Right ventricle myocardium inferior (tissue), 1 donor: ENCODE data around the gene USP24. TPM values are rescaled to one million over a fixed set of nuclear protein-coding genes. Genes with fewer than 3 reads are reported as not detected.

Experiments used
- ATAC-seq: fragments of 200-7000 bp; cut with Tn5 transposase; one replicate; pipeline ENCODE4 v1.9.1; 2020; ENCODE audit warnings: mild to moderate bottlenecking, moderate library complexity
- DNase-seq: peaks from one replicate; pipeline ENCODE4 v3.0.0; 2021; ENCODE audit errors: missing footprints
- intact Hi-C: fragments of 100-400 bp; cut with DNase I; formaldehyde crosslinking; loops from one replicate; pipeline ENCODE4 v1.11.0; 2022
- long read RNA-seq: library from polyadenylated mRNA; unstranded; transcript quantifications from one replicate; pipeline ENCODE4 v2.0.0, GENCODE V29; 2021
- total RNA-seq: library from RNA; stranded (reverse); fragmentation: NEBNext Ultra II Directional; extraction: Animal tissue kit (Norgen Biotek cat#: 25700); gene quantifications from one replicate; pipeline ENCODE4 v1.2.1, GENCODE V29; 2021
- donor health status: DM: no; HTN: yes; CAD: no; lungs with severe emphysema.

The USP24 gene, protein sequence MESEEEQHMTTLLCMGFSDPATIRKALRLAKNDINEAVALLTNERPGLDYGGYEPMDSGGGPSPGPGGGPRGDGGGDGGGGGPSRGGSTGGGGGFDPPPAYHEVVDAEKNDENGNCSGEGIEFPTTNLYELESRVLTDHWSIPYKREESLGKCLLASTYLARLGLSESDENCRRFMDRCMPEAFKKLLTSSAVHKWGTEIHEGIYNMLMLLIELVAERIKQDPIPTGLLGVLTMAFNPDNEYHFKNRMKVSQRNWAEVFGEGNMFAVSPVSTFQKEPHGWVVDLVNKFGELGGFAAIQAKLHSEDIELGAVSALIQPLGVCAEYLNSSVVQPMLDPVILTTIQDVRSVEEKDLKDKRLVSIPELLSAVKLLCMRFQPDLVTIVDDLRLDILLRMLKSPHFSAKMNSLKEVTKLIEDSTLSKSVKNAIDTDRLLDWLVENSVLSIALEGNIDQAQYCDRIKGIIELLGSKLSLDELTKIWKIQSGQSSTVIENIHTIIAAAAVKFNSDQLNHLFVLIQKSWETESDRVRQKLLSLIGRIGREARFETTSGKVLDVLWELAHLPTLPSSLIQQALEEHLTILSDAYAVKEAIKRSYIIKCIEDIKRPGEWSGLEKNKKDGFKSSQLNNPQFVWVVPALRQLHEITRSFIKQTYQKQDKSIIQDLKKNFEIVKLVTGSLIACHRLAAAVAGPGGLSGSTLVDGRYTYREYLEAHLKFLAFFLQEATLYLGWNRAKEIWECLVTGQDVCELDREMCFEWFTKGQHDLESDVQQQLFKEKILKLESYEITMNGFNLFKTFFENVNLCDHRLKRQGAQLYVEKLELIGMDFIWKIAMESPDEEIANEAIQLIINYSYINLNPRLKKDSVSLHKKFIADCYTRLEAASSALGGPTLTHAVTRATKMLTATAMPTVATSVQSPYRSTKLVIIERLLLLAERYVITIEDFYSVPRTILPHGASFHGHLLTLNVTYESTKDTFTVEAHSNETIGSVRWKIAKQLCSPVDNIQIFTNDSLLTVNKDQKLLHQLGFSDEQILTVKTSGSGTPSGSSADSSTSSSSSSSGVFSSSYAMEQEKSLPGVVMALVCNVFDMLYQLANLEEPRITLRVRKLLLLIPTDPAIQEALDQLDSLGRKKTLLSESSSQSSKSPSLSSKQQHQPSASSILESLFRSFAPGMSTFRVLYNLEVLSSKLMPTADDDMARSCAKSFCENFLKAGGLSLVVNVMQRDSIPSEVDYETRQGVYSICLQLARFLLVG (N-terminal part only)
- 34.5 TPM for total RNA-seq
- long read RNA-seq, full-length matches to known transcripts = 1 of 4 reads
- long read RNA-seq, partial matches to known transcripts = 3 of 4 reads
- long read RNA-seq, other reads (novel, unspliced or antisense) = 0 of 4 reads

DNA sequence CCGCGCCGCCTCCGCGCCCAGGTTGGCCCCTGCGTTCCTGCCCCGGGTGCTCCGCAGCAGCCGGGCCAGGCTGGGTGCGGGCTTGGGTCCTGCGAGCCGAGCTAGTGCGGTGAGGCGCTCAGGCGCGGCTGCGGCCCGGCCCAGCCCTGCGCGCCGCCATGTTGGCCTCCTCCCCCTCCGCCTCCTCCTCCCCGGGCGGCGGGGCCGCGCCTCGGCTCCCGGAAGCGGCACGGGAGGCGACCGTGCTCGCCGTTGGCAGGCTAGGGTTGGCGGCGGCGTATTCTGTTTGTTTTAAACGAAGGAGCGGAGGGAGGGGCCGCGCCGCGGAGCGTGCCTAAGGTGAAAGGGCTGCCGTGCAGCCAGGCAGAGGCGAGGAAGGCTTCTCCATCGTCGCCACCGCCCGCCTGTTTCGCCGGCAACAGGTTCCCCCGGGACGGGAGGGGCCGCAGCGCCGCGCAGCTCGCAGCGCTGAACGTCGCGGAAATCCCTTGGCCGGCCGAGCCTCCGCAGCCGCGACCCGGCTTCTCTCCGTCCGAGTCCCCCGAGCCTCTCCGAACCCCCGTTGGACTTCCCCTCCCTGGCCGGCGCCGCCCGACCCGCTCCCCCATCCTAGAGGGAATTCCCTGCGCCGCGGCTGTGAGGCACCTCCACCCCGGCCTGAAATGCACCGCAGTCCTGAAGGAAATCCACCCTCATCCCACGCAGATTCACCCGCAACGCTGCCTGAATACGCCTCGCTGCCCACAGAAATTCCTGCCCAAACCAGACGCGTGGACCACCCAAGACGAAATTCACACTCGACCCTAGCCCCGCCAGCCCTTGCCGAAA is at the start of gene USP24:
Gene USP24, minus strand, starts transcription at position 171 of the 828 bp plus-strand sequence. CDS start 251 bp downstream, outside the sequence.
- peak; percentile 94 for DNase-seq
- intact Hi-C loops = loop anchor here (5.0 kb wide), 1 partner anchor 73 kb away; no protein-coding TSS in a partner anchor
- peak; percentile 93 for ATAC-seq

DNA sequence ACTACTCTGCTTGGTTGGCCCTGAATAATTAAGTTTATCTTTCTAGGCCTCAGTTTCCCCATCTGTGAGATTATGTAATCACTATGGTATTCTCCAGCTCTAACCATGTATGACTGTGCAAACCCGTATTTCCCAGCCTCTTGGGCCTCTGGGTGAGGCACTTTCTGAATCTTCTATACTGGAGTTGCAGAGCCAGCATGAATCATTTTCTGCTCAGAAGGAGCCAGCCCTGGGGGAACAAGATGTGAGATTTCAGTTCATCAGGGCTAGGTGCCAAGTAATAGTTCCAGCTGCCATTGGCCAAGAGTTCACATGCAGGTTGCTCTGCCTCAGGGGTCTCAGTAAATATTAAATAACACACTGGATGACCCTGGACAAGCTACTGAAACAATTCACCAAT is 47.7 kb upstream of the USP24 start:
- ATAC-seq = no peak
- intact Hi-C loops = no loop called here

DNA sequence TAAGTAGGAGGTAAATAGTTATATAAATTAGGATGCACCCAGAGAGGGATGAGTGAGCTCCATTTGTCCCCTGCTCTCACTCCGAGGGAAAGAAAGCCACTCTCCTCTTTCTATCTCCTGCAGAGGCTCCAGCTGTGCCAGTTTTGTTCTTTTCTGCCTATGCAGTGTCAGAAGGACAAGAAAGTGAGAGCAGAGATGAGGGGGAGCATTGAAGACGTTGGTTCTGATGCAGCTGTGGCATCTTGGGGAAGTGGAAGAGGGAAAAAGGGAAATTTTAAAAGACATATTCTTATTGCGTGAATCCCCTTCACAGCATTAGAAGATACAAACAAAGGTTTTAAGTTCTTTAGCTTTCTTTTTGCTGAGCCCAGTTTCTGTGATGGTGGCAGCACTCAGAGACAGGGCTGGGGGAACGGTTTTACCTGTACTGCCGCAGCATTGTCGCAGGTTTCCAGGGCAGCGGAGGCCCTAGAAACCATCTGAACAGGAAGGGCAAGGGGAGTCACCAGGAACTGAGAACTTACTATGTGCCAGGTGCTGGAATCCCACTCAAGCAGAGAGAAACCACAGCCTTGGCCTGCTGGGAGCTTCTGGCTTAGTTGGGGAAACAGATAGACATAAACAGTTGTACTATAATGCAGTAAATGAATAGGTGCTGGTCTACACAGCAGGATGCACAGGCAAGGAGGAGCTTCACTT is 44.9 kb upstream of the USP24 start:
- ATAC-seq = no peak
- DNase-seq = no peak

More for the DNA sequence above, 47.7 kb upstream of the USP24 start:
- no peak for DNase-seq

DNA sequence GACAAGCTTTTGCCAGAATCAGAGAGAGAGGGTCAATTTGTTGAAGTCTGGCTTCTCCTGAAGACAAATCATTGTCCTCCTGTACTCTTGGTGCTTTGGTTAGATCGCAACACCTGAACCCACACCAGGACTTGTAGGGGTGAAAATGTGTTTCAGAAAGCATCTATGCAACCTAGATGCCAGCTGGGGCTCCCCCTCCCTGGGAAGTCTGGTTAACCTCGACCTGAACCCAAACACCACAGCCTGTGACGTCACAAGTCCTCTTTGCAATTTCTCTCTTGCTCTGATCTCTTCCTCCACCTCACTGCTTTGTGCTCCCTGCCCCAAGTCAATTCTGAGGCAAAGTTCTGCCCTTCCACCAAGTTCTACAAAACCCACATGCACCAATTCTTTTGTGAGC is 42.8 kb upstream of the USP24 start:
- intact Hi-C loops = no loop called here
- ATAC-seq = no peak
- DNase-seq = no peak

More for the DNA sequence above, 44.9 kb upstream of the USP24 start:
- intact Hi-C loops = no loop called here

DNA sequence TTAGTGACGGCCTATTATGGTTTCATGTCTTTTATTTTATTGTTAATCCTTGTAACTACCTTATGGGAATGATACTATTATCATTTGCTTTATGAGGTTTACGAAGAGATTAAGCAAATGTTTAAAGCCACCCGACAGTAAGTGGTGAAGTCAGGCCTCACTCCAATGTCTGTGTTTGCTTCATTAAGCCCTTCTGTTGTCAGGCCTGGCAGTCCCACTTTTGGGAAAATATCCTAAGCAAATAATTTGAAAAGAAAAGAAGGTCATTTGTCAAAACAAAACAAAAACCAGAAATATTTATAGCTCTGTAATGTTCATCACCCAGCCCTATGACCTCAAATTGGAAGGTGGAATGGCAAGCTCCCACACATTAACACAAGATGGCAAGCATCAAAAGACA is 40.7 kb upstream of the USP24 start:
- DNase-seq = no peak
- no peak for ATAC-seq
- intact Hi-C loops = no loop called here

DNA sequence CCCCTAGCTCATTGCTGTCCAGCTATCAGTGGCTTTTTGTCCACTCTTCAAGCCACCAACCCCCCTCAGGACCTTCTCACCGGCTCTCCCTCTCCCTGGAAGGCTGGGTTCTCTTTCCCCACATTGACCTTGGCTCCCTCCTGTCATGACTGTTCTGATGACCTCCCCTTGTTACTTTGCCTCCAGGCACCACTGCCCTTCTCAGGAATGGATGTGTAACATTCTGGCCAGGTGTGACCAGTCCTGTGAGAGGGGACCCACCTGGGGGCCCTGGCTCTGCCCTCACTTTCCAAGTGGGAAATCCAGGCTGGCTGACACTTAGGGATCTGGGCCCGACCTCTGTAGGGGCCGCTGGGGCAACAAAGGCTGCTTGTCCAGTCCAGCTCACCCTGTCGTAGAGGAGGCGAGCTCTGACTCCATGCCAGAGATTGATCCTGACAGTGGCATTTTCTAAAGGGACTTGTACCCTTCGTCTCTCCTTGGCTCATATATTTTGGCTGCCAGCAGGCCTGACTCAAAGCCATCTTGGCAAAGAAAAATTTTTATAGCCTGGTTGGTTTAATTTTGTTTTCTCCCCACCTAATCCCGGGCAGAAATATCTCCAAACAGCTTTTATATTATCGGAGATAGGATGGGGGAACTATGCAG is 37.9 kb upstream of the USP24 start:
- no peak for ATAC-seq
- DNase-seq = no peak
- intact Hi-C loops = loop anchor here (5.0 kb wide), 1 partner anchor 41 kb away; no protein-coding TSS in a partner anchor

DNA sequence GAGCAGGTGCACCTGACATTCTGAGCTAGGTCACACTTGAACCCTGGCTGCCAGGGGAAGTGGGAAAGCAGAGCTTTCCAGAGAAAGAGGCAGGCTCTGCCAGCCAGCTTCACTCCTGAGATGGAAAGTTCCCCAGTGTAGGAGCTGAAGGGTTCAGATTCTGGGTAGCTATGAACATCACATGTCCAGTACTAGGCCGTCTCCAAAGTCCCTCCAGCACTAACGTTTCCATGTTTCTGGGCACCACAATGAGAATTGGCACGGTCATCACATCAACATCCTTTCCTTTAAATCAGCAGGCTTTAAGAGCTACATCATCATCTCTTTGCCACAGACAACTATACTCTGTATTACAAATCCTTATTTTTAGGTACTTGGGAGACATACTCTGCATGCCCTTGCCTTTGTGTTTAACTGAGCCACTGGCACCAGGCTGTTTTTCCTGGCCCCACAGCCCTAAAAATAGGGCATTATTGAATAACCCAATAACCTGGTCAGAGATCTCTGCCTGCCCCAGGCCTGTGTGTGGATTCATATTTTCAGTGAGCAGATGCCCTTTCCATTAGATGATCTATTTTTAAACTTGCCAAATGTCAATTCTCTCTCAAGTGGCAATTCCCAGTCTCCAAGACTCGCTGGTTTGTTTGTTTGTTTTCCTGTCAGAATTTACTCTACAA is 35.4 kb upstream of the USP24 start:
- intact Hi-C loops = loop anchor here (5.0 kb wide), 1 partner anchor 38 kb away; no protein-coding TSS in a partner anchor
- ATAC-seq = peak; percentile 61
- DNase-seq = no peak

DNA sequence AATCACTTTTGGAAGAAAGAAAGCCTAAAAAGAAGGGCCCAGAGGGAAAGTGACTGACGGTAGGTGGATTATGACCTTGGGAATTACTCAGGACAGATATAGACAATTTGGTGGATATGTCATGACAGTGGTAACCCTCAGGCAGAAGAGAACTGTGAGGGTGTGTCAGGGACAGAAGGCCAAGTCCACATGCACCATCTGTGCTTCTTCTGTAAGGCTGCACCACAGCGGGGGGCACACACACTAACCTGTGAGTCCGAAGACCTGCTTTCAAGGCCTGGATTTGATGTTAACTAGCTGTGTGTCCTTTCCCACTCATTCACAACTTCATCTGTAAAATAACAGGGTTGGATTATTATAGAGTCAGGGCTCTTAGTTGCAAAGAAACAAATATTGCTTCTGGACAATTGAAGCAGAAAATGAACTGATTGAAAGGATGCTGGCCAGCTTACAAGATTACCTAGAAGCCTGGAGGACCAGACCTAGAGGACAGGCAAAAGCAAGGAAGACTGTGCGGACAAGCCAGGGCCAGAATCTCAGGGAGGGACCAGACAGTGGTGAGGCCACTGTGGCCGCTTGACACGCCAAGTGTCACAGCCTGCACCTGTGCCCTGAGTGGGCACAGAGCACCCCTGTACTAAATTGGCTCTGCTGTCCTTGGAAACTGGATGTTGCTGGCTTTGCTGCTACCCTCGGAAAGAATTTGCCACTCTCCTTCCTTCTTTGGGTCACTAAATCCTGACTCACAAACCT is 34.7 kb upstream of the USP24 start:
- no peak for ATAC-seq
- DNase-seq = no peak
- intact Hi-C loops = loop anchor here (5.0 kb wide), 1 partner anchor 38 kb away; no protein-coding TSS in a partner anchor

DNA sequence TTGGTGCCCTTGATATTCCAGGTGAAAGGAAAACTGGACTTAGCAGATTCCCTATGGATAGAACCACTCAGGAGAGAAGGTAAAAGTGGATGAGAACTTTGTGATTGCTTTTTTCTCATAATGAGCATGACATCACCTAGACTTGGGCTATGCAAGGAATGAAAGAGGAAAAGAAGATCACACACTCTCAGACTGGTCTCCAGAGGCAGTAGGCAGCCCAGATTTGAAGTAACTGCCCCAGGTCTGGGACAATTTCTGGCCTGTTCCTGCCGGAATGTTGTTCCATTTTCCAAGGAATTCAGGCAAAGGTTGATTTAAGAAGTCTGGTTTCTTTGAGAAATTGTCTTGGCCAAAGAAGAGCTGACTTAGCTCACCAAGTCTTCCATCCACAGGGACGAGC is 31.7 kb upstream of the USP24 start:
- no peak for ATAC-seq
- DNase-seq = no peak
- intact Hi-C loops = no loop called here

DNA sequence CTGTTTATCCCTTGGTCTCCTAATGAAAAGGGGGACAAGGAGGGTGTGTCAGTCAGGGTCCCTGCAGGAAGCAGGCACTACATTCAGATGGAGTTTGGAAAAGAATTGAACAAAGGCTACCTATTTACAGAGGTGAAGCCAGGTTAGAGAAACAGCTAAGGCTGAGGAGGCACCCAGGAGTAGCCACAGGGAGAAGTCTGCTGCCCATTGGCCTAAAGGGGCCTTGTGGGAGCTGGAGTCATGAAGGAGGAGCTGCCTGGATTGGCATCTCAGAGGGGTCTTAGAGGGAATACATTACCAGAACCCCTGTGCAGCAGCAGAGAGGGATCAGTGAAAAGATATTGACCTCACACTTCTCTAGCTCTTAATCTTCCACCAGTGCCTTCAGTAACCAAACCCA is 31.2 kb upstream of the USP24 start:
- no peak for DNase-seq
- ATAC-seq = no peak
- intact Hi-C loops = no loop called here

DNA sequence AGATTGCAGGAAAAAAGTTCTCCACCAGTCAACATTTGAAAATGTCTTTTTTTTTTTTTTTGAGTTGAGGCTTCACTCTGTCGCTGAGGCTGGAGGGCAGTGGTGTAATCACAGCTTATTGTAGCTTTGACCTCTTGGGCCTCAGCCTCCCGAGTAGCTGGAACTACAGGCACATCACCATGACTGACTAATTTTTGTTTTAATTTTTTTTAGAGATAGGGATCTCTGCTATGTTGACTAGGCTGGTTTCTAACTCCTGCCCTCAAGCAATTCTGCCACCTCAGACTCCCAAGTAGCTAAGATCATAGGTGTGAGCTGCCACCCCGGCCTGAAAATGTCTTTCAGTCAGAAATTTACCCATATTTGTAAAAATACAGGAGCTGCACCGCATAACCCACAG is 30.6 kb upstream of the USP24 start:
- intact Hi-C loops = no loop called here
- DNase-seq = no peak
- no peak for ATAC-seq

DNA sequence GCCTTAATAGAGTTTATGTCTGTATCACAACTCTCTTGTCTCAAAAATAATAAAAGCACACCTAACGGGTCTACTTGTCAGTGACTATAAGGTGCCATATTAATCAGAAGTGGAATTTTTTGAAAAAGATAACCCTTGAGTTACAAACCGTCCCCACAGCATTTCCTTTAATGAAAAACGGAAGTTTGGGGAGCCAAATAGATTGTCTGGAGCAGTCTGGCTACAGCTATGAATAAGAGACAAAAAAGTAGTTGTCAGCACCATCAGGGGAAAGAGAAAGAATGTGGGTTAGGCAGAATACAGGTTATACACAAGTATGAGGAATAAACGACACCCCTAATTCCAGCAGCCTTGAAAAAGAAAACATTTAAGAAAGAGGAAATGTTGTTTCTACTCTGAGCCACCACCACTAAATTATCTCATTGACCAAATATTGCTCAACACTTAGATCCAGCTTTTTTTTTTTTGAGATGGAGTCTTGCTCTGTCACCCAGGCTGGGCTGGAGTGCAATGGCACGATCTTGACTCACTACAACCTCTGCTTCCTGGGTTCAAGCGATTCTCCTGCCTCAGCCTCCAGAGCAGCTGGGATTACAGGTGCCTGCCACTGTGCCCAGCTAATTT is 29.4 kb upstream of the USP24 start:
- ATAC-seq (peak; percentile 72), DNase-seq (no peak)
- intact Hi-C loops = no loop called here

DNA sequence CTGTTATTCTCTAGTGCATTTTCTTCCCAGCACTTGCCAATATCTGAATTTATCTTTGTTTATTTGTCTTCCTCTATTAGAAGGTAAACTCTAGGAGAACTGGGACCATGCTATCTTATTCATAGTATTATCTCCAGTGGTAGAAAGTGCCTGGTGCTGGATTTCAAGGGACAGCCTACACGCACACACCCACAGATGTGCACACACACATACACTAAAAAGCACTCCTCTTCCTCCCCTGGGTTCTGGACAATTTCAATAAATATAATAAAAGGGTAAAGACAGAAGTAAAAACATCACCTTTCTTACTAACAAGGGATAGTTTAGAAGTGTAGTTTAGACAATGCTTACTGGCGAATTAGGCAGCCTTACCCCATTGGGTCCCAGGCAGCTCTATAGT is 28.5 kb upstream of the USP24 start:
- DNase-seq (no peak), ATAC-seq (no peak)
- intact Hi-C loops = no loop called here

DNA sequence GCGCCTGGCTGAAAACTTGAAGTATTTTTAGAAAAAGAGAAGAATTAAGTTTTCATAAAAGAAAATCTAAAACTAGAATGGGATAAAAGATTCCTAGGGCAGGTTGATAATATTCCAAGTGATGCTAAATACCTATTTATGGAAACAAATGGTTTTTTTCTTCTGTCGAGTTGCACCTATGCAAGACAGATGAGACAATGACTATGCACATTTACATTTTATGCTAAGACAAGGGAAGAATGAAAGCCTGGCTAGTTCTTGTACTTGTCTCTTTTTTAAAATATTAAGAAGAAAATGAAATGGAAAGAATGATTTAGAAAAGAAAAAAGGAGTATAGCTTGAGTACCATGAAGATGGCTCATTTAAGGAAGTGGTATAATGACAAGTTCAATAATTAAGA is 24.4 kb upstream of the USP24 start:
- no peak for ATAC-seq
- intact Hi-C loops = no loop called here
- DNase-seq = no peak

DNA sequence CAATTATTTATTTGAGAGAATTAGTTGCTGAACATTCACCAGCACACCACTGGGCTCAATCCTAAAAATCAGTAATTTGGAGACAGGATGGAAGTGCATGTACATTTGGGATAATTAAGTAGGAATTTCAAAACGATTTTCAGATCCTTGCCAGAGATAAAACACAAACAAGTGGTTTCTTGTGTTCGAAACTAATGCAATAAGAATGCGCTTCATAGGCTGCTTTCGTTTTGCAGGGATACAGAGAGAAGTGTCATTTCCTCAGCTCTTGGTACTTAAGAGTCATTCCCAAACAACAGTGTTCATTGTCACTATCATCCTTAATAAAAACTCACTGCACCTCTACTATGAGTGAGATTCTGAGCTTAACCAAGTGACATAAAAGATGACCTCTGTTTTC is 20.6 kb upstream of the USP24 start:
- intact Hi-C loops = no loop called here
- DNase-seq (no peak), ATAC-seq (no peak)
